WTC11 (cell line): ENCODE data around the gene TTLL12. TPM values are rescaled to one million over a fixed set of nuclear protein-coding genes. Genes with fewer than 3 reads are reported as not detected.
A peak's percentile ranks its signal among the peaks of the same experiment; 100 is the strongest.

Source experiments
- ATAC-seq: fragments of 200-7000 bp; cut with Tn5 transposase; 2 replicates; pipeline ENCODE4 v1.10.0; 2021; ENCODE audit warnings: mild to moderate bottlenecking, moderate library complexity
- CTCF ChIA-PET: fragments of 300-600 bp; sonication (Branson Sonifier 250); formaldehyde crosslinking; loops from one replicate; lab custom pipeline; 2021; ENCODE audit warnings: antibody characterized with exemption; lab: Charles Lee
- POLR2A ChIA-PET: fragments of 350-600 bp; sonication (Branson Sonifier 250); formaldehyde crosslinking; loops from one replicate; lab custom pipeline; 2021; ENCODE audit warnings: antibody characterized with exemption; lab: Charles Lee
- DNase-seq: peaks from one replicate; pipeline ENCODE4 v3.0.0; 2021; ENCODE audit warnings: low spot score
- H3K27ac Mint-ChIP-seq: 2 replicates; pipeline ENCODE4 v1.8.0; 2021; ENCODE audit warnings: mixed read lengths
- H3K27me3 Mint-ChIP-seq: 2 replicates; pipeline ENCODE4 v1.8.0; 2021; ENCODE audit warnings: low read depth, mild to moderate bottlenecking, moderate library complexity, mixed read lengths
- H3K36me3 Mint-ChIP-seq: 2 replicates; pipeline ENCODE4 v1.8.0; 2021; ENCODE audit warnings: mixed read lengths
- H3K4me1 Mint-ChIP-seq: 2 replicates; pipeline ENCODE4 v1.8.0; 2022; ENCODE audit warnings: mixed read lengths
- H3K4me3 Mint-ChIP-seq: 2 replicates; pipeline ENCODE4 v1.8.0; 2021; ENCODE audit warnings: mild to moderate bottlenecking, moderate library complexity, mixed read lengths
- H3K9me3 Mint-ChIP-seq: 2 replicates; pipeline ENCODE4 v1.8.0; 2021; ENCODE audit warnings: mixed read lengths
- ATF2 ChIP-seq: sonication (generic); formaldehyde crosslinking; IDR thresholded peaks from 2 replicates; pipeline ENCODE4 v1.8.1; 2022; ENCODE audit warnings: low read depth, missing genetic modification reagents, borderline replicate concordance
- CDX4 ChIP-seq: fragments of 250-450 bp; sonication (Bioruptor Pico); IDR thresholded peaks from 2 replicates; pipeline ENCODE4 v1.9.0; 2021; ENCODE audit warnings: moderate library complexity, mild to moderate bottlenecking, inconsistent platforms, borderline replicate concordance
- E2F1 ChIP-seq: sonication (generic); formaldehyde crosslinking; IDR thresholded peaks from 2 replicates; pipeline ENCODE4 v1.8.0; 2022; ENCODE audit warnings: mild to moderate bottlenecking, missing genetic modification reagents
- FOXP1 ChIP-seq: sonication (generic); formaldehyde crosslinking; IDR thresholded peaks from 2 replicates; pipeline ENCODE4 v1.8.0; 2022; ENCODE audit warnings: missing genetic modification reagents, mild to moderate bottlenecking, moderate library complexity, borderline replicate concordance
- FOXP4 ChIP-seq: sonication (generic); formaldehyde crosslinking; IDR thresholded peaks from 2 replicates; pipeline ENCODE4 v1.8.0; 2022; ENCODE audit warnings: mild to moderate bottlenecking, missing genetic modification reagents
- MAX ChIP-seq: sonication (generic); formaldehyde crosslinking; IDR thresholded peaks from 2 replicates; pipeline ENCODE4 v1.8.0; 2022; ENCODE audit warnings: mild to moderate bottlenecking, missing genetic modification reagents
- SP1 ChIP-seq: sonication (generic); formaldehyde crosslinking; conservative IDR thresholded peaks from 2 replicates; pipeline ENCODE4 v1.8.1; 2022; ENCODE audit warnings: missing genetic modification reagents
- ZBTB21 ChIP-seq: sonication (generic); formaldehyde crosslinking; IDR thresholded peaks from 2 replicates; pipeline ENCODE4 v1.8.1; 2023; ENCODE audit warnings: mild to moderate bottlenecking, missing genetic modification reagents, borderline replicate concordance
- ZNF232 ChIP-seq: sonication (generic); formaldehyde crosslinking; IDR thresholded peaks from 2 replicates; pipeline ENCODE4 v1.8.0; 2022; ENCODE audit warnings: mild to moderate bottlenecking, missing genetic modification reagents
- ZNF281 ChIP-seq: sonication (generic); formaldehyde crosslinking; IDR thresholded peaks from 2 replicates; pipeline ENCODE4 v1.8.0; 2023; ENCODE audit warnings: mild to moderate bottlenecking, missing genetic modification reagents
- ZNF425 ChIP-seq: fragments of 250-450 bp; sonication (Bioruptor Pico); conservative IDR thresholded peaks from 2 replicates; pipeline ENCODE4 v1.9.0; 2021; ENCODE audit warnings: mild to moderate bottlenecking
- ZNF512 ChIP-seq: sonication (generic); formaldehyde crosslinking; IDR thresholded peaks from 2 replicates; pipeline ENCODE4 v1.8.1; 2022; ENCODE audit warnings: missing genetic modification reagents, borderline replicate concordance
- ZSCAN18 ChIP-seq: fragments of 250-450 bp; sonication (Bioruptor Pico); IDR thresholded peaks from 2 replicates; pipeline ENCODE4 v2.1.2; 2022; ENCODE audit warnings: mild to moderate bottlenecking, moderate library complexity
- total RNA-seq: library from RNA; stranded (reverse); gene quantifications from 3 replicates; pipeline ENCODE4 v1.2.3, GENCODE V29; 2021

TTLL12 gene
- total RNA-seq, 1 experiment from 2014 or later: 134 TPM

- TF ChIP-seq ZSCAN18 (no peak), ATF2 (CRISPR knock-in tag) (no peak), ZNF281 (no peak), FOXP1 (CRISPR knock-in tag) (no peak), FOXP4 (no peak), CDX4 (CRISPR knock-in tag) (no peak)
Measured at GRCh38 chr22:43227239-43227630, 40.3 kb upstream of the TTLL12 start (continued).

GRCh38 chr22:43226377-43227238 lies 39.7 kb upstream of the TTLL12 start:
- Mint-ChIP-seq H3K4me3 (no peak overlapping the region), H3K9me3 (no peaks in the 10 kb centered on the region), H3K4me1 (peaks cover 25% of the 10 kb centered on the region), H3K36me3 (no peaks in the 10 kb centered on the region), H3K27me3 (peaks cover 5% of the 10 kb centered on the region), H3K27ac (no peak overlapping the region)
- TF ChIP-seq ZNF512 (CRISPR knock-in tag) (0 out of 2 replicates have a peak, but pooled peaks have one; percentile 23), MAX (0 out of 2 replicates have a peak, but pooled peaks have one; percentile 36), ZBTB21 (CRISPR knock-in tag) (no peak), ZNF425 (no peak), ZNF232 (CRISPR knock-in tag) (no peak), E2F1 (CRISPR knock-in tag) (no peak), SP1 (peak; percentile 59; the same call in 1 of the 2 replicates)
- ATAC-seq (peak; percentile 76), DNase-seq (peak; percentile 76)
- POLR2A ChIA-PET: interaction anchor here (1.1 kb wide), 1 partner anchor 676 kb away, joined by 4 read pairs; no protein-coding TSS in a partner anchor
- CTCF ChIA-PET: interaction anchor here (0.6 to 10.1 kb wide), 11 partner anchors 9 to 657 kb away, joined by 3 to 267 read pairs (median 24); partner anchors contain the start of genes SCUBE1 and TTLL12
